ENCODE data around the gene CLMN.

- TF ChIP-seq CTCF (IDR thresholded peaks at IDR 0.05; ENCODE audit: poor library complexity, severe bottlenecking) (no peak), TAF1 (IDR thresholded peaks at IDR 0.05; ENCODE audit: low read depth) (no peak)
Observed at GRCh38 chr14:95220663-95221231, 99.0 kb downstream of the CLMN start.

Data from neural cell (in vitro differentiated cells).